GM13977 (cell line): Measurements from ENCODE around the gene CCT2.

Experiments used
- DNase-seq: peaks from one replicate; pipeline ENCODE4 v3.0.0; 2012; ENCODE audit warnings: low spot score
- in situ Hi-C: fragments of 300-500 bp; cut with MboI; formaldehyde crosslinking; loops from one replicate; pipeline ENCODE4 v1.12.0; 2022; ENCODE audit warnings: low sequenced_read_pairs, low pct_unique_long_range_greater_than_20kb, mixed read lengths, inconsistent platforms; ENCODE audit not compliant: unreplicated experiment
- TF ChIP-seq, protein P1 (sequence below): IDR thresholded peaks from 2 replicates; pipeline ENCODE4 v1.5.1; 2012; ENCODE audit warnings: mild to moderate bottlenecking, control low read depth; ENCODE audit not compliant: insufficient read depth; ENCODE audit errors: extremely low read depth, missing control alignments

CCT2 gene

DNA sequence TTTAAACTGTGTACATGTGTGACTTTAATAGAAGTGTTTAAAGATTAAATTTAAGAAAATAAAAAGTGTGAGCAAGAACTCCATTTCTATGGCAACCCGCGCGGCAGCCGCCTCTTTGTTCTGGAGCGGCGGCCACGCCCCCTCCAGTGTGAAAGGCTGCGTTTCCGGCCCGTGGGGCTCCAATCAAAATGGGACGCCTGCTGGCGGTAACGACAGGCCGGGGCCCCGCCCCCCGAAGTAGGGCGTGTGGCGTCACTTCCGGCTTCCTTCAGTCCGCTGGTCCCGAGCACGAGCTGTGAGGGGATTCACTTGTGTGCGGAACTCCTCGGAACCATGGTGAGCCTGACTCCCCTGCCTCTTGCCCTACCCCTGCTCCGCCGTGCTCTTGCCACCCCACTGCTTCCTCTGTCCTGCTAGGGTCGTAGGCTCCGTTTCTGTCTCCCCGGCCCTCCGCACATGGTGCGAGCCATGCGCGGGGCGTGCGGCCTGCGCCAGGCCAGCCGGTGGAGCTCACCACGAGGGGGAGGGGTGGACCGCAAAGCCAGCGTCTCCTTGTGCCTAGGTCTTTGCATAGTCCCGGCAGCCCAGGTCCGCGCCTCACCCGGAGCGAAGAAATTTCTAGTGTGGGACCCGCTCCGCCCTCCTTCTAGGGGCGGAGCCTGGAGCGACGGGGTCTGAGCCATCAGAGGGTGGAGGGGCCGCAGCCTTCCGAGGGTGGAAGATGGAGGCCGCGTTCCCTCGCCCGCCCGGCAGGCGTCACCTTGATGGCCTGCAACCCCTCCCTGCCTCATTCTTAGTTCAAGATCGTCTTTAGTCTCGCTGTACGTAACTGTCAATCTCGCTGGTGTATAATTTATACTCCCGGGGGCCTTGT, at the start of gene CCT2:
Gene CCT2, plus strand, starts transcription at position 271 of the 874 bp plus-strand sequence. Its CDS starts 63 bp downstream, at position 334.
- in situ Hi-C loops, result loop anchor here (25.0 kb wide), 1 partner anchor 198 kb away; no protein-coding TSS in a partner anchor

DNA sequence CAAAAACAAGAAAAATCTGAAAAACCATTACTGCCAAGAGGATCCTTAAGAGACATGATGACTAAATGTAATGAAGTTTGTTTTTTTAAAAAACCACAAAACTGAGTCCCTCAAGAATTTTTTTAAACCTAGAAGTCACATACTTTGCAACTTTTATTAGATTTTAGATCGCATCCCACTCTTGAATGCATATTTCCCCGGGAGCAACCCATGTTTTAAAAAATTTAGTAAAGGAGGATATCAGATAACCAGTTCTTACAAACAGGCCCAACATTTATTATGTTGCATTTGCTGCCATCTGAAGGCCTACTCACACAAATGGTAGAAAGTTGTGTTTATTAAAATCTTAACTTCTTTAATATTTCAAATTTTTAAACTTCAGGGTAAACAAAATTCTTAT, 44.3 kb upstream of the CCT2 start:
- TF ChIP-seq, protein P1, sequence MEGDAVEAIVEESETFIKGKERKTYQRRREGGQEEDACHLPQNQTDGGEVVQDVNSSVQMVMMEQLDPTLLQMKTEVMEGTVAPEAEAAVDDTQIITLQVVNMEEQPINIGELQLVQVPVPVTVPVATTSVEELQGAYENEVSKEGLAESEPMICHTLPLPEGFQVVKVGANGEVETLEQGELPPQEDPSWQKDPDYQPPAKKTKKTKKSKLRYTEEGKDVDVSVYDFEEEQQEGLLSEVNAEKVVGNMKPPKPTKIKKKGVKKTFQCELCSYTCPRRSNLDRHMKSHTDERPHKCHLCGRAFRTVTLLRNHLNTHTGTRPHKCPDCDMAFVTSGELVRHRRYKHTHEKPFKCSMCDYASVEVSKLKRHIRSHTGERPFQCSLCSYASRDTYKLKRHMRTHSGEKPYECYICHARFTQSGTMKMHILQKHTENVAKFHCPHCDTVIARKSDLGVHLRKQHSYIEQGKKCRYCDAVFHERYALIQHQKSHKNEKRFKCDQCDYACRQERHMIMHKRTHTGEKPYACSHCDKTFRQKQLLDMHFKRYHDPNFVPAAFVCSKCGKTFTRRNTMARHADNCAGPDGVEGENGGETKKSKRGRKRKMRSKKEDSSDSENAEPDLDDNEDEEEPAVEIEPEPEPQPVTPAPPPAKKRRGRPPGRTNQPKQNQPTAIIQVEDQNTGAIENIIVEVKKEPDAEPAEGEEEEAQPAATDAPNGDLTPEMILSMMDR, result no peak
- DNase-seq, result no peak
- in situ Hi-C loops, result no loop called here

More for the DNA sequence above, at the start of gene CCT2:
- peak; percentile 94 for DNase-seq
- TF ChIP-seq, protein P1, result peak; percentile 38

DNA sequence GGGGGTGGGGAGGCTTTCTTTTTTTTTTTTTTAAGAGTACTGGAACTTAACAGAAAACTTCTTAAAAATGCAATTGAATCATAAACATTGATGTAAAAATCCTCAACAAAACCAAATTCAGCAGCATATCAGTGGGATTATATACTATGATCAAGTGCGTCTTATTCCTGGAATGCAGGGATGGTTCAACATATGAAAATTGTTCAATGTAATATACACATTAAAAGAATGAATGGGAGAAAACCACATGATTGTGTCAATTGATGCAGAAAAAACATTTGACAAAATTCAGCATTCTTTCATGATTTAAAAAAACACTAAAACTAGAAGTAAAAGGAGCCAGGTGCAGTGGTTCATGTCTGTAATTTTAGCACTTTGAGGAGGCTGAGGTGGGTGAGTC, 41.2 kb upstream of the CCT2 start:
- TF ChIP-seq, protein P1, result no peak
- in situ Hi-C loops, result no loop called here
- DNase-seq, result no peak

DNA sequence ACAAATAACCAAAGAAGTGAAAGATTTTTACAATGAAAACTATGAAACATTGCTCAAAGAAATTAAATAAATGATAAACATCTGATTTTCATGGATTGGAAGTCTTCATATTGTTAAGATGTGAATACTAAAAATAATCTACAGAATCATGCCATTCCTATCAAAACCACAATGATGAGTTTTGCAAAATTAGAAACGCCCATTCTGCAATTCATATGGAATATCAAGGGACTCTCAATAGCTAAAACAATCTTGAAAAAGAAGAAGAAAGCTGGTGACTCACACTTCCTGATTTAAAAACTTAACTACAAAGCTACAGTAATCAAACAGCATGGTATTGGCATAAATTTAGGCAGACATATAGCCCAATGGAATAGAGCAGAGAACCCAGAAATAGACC, 40.2 kb upstream of the CCT2 start:
- TF ChIP-seq, protein P1, result no peak
- no peak for DNase-seq
- in situ Hi-C loops, result no loop called here

DNA sequence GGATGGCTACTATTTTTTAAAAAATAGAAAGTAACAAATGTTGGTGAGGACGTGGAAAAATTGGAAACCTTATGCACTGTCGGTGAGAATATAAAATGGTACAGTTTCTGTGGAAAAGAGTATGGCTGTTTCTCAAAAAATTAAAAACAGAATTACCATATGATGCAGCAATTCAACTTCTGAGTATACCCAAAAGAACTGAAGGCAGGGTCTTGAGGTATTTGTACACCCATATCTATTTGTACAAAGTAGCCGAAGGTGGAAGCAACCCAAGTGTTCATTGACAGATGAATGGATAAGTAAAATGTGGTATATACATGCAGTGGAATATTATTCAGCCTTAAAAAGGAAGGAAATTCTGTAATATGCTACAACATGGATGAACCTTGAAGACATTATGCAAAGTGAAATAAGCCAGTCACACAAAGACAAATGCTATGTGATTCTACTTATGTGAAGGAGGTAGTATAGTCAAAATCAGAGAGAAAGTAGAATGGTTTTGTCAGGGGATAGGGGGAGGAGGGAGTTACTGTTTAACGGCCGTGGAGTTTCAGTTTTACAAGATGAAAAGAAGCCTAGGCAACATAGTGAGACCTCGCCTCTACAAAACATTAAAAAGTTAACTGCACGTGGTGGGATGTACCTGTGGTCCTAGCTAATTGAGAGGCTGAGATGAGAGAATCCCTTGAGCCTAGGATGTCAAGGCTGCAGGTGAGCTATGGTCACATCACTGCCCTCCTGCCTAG, 38.4 kb upstream of the CCT2 start:
- in situ Hi-C loops, result no loop called here
- TF ChIP-seq, protein P1, result no peak
- DNase-seq, result peak; percentile 29

DNA sequence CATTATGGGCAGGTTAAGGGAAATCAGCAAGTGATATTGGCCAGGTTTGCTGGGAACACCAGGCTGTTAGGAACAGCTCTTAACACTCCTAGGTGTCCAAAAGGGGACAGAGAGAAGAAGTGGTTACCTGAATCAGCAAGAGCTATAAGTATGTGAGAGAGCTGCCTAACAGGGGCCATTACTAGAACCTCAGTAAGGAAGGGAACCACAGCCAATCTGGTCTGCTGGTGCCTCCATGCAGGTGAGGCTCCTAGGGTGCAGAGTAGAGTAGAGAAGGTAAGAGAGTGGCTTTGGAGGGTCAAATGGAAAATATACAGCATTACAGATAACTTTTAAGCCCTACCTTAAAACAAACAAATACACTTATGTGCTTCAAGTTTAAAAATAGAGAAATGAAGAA, 36.6 kb upstream of the CCT2 start:
- in situ Hi-C loops, result no loop called here
- no peak for DNase-seq
- TF ChIP-seq, protein P1, result no peak
